Measurements from ENCODE around the gene GLP2R. TPM values are rescaled to one million over a fixed set of nuclear protein-coding genes. Genes with fewer than 3 reads are reported as not detected.

The GLP2R gene
- polyA plus RNA-seq, 1 of the 3 experiments (the other 2 are of a cell fraction), result not detected

DNA sequence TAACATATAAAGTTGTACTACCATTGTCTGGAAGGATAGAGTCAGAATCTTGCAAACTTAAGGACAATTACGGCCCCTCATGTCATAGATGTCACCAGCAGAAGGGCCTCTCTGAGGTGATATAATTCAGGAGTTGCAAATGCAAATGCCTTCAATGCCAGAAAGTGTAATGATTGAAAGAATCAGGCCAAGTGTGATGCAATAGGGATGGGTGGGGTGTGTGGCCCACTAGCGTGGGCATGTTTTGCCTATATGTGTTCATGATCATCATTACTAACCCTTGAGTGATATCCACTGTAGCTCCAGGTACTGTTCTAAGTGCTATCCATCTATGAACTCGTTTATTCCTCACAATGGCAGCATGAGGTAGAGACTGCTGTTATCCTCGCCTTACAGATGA, 35.4 kb upstream of the GLP2R start:
- Histone ChIP-seq H3K9me2 (no peaks in the 10 kb centered on the region), H3K9me3 (no peaks in the 10 kb centered on the region), H3K4me2 (no peak overlapping the region), H3K27ac (ENCODE audit: low read depth in 2 of 2, low read length in 1 of 2) (no peak overlapping the region), H3K36me3 (replicated peaks in 1 of 2; ENCODE audit: control insufficient read depth in 1 of 2, insufficient read depth in 2 of 2, low read length in 1 of 2) (no peaks in the 10 kb centered on the region), H3K27me3 (ENCODE audit: insufficient read depth) (peaks cover 24% of the 10 kb centered on the region; the same call in 1 of the 2 replicates), H4K20me1 (ENCODE audit: insufficient read depth) (no peaks in the 10 kb centered on the region), H3K4me1 (ENCODE audit: control insufficient read depth in 1 of 2, insufficient read depth in 2 of 2, low read depth in 1 of 2, low read length in 1 of 2) (no peaks in the 10 kb centered on the region), H3K4me3 (ENCODE audit: low read depth in 2 of 2, low read length in 1 of 2) (no peak overlapping the region), H3F3A (replicated peaks; ENCODE audit: insufficient read depth) (no peaks in the 10 kb centered on the region), H3K79me2 (ENCODE audit: insufficient read depth) (no peaks in the 10 kb centered on the region), H3K9ac (no peak overlapping the region), H2AFZ (ENCODE audit: low read depth) (no peak overlapping the region)
- WGBS (ENCODE audit: low lambda C conversion rate), result 12% methylated on average over 4 of the region's 4 CpGs
- POLR2A ChIA-PET, result no interaction called here
- no peak for TF ChIP-seq CHD2 (IDR thresholded peaks at IDR 0.05; ENCODE audit: low read length, partially characterized antibody)
- no peak for DNase-seq
- CTCF ChIA-PET, result interaction anchor here (1.4 kb wide), 1 partner anchor 22 kb away, joined by 4 read pairs; no protein-coding TSS in a partner anchor

GRCh38 chr17:9790889-9791876, 34.5 kb upstream of the GLP2R start, which contains the start of gene DHRS7C:
TSS of gene DHRS7C (minus strand) at chr17:9791592. CDS start at chr17:9791284, 308 bp downstream.
- no peak within 1 kb of the TSS for H3K4me3 ChIP-seq (ENCODE audit: low read depth in 2 of 2, low read length in 1 of 2)
- no peaks in the 10 kb centered on the region for H3K9me3 ChIP-seq
- H3K9me2 ChIP-seq, result no peaks in the 10 kb centered on the region
- no peaks in the 10 kb centered on the region for H3K36me3 ChIP-seq (replicated peaks in 1 of 2; ENCODE audit: control insufficient read depth in 1 of 2, insufficient read depth in 2 of 2, low read length in 1 of 2)
- H3K27ac ChIP-seq (ENCODE audit: low read depth in 2 of 2, low read length in 1 of 2), result no peak within 1 kb of the TSS
- DNase-seq, result no peak
- no peak within 1 kb of the TSS for H3K4me2 ChIP-seq
- POLR2A ChIA-PET, result no interaction called here
- no peak for TF ChIP-seq TAF1 (IDR thresholded peaks at IDR 0.05; ENCODE audit: borderline replicate concordance, low read depth, low read length)
- TF ChIP-seq GATA2 (CRISPR knock-in tag; IDR thresholded peaks at IDR 0.05), result no peak
- no peak for TF ChIP-seq RAD21 (IDR thresholded peaks at IDR 0.05; ENCODE audit: low read length)
- TF ChIP-seq EZH2phosphoT487 (IDR thresholded peaks at IDR 0.05; ENCODE audit: borderline replicate concordance, low read depth), result no peak
- TF ChIP-seq RXRA (IDR thresholded peaks at IDR 0.05; ENCODE audit: borderline replicate concordance, low read depth), result no peak
- TF ChIP-seq TEAD4 (IDR thresholded peaks at IDR 0.05; ENCODE audit: borderline replicate concordance, insufficient read depth), result no peak
- TF ChIP-seq, protein P1, sequence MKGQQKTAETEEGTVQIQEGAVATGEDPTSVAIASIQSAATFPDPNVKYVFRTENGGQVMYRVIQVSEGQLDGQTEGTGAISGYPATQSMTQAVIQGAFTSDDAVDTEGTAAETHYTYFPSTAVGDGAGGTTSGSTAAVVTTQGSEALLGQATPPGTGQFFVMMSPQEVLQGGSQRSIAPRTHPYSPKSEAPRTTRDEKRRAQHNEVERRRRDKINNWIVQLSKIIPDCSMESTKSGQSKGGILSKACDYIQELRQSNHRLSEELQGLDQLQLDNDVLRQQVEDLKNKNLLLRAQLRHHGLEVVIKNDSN (IDR thresholded peaks at IDR 0.05; ENCODE audit: borderline replicate concordance, low read depth), result no peak
- no peak for TF ChIP-seq RFX5 (IDR thresholded peaks at IDR 0.05; ENCODE audit: low read length)
- TF ChIP-seq, protein P2, sequence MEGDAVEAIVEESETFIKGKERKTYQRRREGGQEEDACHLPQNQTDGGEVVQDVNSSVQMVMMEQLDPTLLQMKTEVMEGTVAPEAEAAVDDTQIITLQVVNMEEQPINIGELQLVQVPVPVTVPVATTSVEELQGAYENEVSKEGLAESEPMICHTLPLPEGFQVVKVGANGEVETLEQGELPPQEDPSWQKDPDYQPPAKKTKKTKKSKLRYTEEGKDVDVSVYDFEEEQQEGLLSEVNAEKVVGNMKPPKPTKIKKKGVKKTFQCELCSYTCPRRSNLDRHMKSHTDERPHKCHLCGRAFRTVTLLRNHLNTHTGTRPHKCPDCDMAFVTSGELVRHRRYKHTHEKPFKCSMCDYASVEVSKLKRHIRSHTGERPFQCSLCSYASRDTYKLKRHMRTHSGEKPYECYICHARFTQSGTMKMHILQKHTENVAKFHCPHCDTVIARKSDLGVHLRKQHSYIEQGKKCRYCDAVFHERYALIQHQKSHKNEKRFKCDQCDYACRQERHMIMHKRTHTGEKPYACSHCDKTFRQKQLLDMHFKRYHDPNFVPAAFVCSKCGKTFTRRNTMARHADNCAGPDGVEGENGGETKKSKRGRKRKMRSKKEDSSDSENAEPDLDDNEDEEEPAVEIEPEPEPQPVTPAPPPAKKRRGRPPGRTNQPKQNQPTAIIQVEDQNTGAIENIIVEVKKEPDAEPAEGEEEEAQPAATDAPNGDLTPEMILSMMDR (IDR thresholded peaks at IDR 0.05), result no peak
- TF ChIP-seq USF2 (IDR thresholded peaks at IDR 0.05; ENCODE audit: borderline replicate concordance, low read depth, low read length), result no peak
- TF ChIP-seq EP300 (IDR thresholded peaks at IDR 0.05; ENCODE audit: borderline replicate concordance in 1 of 2, low read depth in 1 of 2, low read length in 1 of 2), result no peak
- no peak for TF ChIP-seq TCF12 (IDR thresholded peaks at IDR 0.05)
- TF ChIP-seq JUND (IDR thresholded peaks at IDR 0.05), result no peak
- no peak for TF ChIP-seq PBX3 (IDR thresholded peaks at IDR 0.05)
- TF ChIP-seq CHD2 (IDR thresholded peaks at IDR 0.05; ENCODE audit: low read length, partially characterized antibody), result no peak
- H3K9ac ChIP-seq, result no peak within 1 kb of the TSS
- no peak within 1 kb of the TSS for H2AFZ ChIP-seq (ENCODE audit: low read depth)
- peaks cover 24% of the 10 kb centered on the region; the same call in 1 of the 2 replicates for H3K27me3 ChIP-seq (ENCODE audit: insufficient read depth)
- no peaks in the 10 kb centered on the region for H3K79me2 ChIP-seq (ENCODE audit: insufficient read depth)
- H3F3A ChIP-seq (replicated peaks; ENCODE audit: insufficient read depth), result no peaks in the 10 kb centered on the region
- H3K4me1 ChIP-seq (ENCODE audit: control insufficient read depth in 1 of 2, insufficient read depth in 2 of 2, low read depth in 1 of 2, low read length in 1 of 2), result no peaks in the 10 kb centered on the region
- CTCF ChIA-PET, result interaction anchor here (1.4 kb wide), 1 partner anchor 23 kb away, joined by 4 read pairs; no protein-coding TSS in a partner anchor
- no peaks in the 10 kb centered on the region for H4K20me1 ChIP-seq (ENCODE audit: insufficient read depth)
- 22% methylated on average over 15 of the region's 15 CpGs for whole genome bisulfite sequencing (ENCODE audit: low lambda C conversion rate)
